Mesothelial cell of epicardium (in vitro differentiated cells): ENCODE data around the gene GOLPH3. TPM values are rescaled to one million over a fixed set of nuclear protein-coding genes. Genes with fewer than 3 reads are reported as not detected.

Experiments used
- DNase-seq, 2 experiments: peaks; one replicate each; pipeline ENCODE4 v3.0.0; 2021; ENCODE audit warnings: low spot score in 2 of 2; ENCODE audit not compliant: unreplicated experiment in 2 of 2
- H3K27ac Mint-ChIP-seq: 2 replicates; pipeline ENCODE4 v1.8.0; 2021; ENCODE audit warnings: mixed read lengths
- H3K27me3 Mint-ChIP-seq: 2 replicates; pipeline ENCODE4 v1.8.0; 2021; ENCODE audit warnings: low read depth, mixed read lengths
- H3K36me3 Mint-ChIP-seq: 2 replicates; pipeline ENCODE4 v1.8.0; 2021; ENCODE audit warnings: mixed read lengths
- H3K4me1 Mint-ChIP-seq: 2 replicates; pipeline ENCODE4 v1.8.0; 2021; ENCODE audit warnings: mixed read lengths
- H3K4me3 Mint-ChIP-seq: 2 replicates; pipeline ENCODE4 v1.8.0; 2021; ENCODE audit warnings: mild to moderate bottlenecking, moderate library complexity, mixed read lengths
- H3K9me3 Mint-ChIP-seq: 2 replicates; pipeline ENCODE4 v1.8.0; 2021; ENCODE audit warnings: mixed read lengths
- CTCF ChIP-seq: fragments of 200-600 bp; sonication (generic); IDR thresholded peaks from one replicate; pipeline ENCODE4 v1.5.0; 2021; ENCODE audit warnings: antibody characterized with exemption; ENCODE audit not compliant: unreplicated experiment
- total RNA-seq: library from RNA; stranded (reverse); gene quantifications from 3 replicates; pipeline ENCODE4 v1.2.1, GENCODE V29; 2021

The GOLPH3 gene
- total RNA-seq, 1 donor from 2014 or later: 73.7 TPM

- Mint-ChIP-seq H3K27ac (no peak overlapping the region), H3K27me3 (no peaks in the 10 kb centered on the region), H3K9me3 (no peaks in the 10 kb centered on the region), H3K4me1 (peaks cover 25% of the 10 kb centered on the region), H3K36me3 (no peaks in the 10 kb centered on the region), H3K4me3 (no peak overlapping the region)
- DNase-seq: no peak
- TF ChIP-seq CTCF: no peak
Measured at GRCh38 chr5:32197032-32197431, 22.9 kb upstream of the GOLPH3 start.

DNA sequence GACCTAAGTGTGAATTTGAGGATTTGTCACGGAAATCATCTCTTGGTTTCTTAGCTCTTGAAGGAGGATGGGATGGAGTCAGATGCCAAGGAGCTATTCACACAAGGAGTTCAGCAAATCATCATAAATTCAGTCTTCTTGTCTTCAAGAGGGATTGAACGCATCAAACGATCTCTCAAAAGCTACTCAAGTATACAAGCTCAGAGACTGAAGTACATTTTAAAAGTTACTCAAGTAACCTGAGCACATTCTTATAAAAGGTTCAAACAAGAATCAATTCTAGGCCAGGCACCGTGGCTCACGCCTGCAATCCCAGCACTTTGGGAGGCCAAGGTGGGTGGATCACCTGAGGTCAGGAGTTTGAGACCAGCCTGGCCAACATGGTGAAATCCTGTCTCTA lies 21.1 kb upstream of the GOLPH3 start:
- Mint-ChIP-seq H3K4me1 (peaks cover 19% of the 10 kb centered on the region), H3K27ac (no peak overlapping the region), H3K36me3 (no peaks in the 10 kb centered on the region), H3K27me3 (no peaks in the 10 kb centered on the region), H3K9me3 (no peaks in the 10 kb centered on the region), H3K4me3 (no peak overlapping the region)
- TF ChIP-seq CTCF: no peak
- no peak for DNase-seq

DNA sequence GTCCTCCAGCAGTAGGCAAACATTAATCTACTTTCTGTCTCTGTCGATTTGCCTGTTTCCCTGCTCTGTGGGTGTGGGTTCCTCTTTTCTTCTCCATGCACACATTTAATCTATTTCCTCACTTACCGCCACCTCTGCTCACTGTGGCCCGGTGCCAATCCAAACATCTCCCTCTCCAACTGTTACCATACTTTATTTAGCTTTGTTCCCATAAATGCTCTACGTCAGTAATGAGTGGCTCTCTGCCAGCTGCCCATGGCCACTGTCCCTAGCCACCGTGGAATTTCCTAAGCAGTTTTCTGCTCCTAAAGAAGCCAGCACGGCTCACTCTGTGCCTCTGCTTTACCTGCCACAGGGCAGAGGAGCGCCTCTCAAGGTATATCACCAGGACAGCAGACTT lies 19.5 kb upstream of the GOLPH3 start:
- no peak overlapping the region for H3K4me3 Mint-ChIP-seq
- no peaks in the 10 kb centered on the region for H3K36me3 Mint-ChIP-seq
- peak; percentile 68 to 81 for DNase-seq
- H3K27ac Mint-ChIP-seq: peak overlapping the region; percentile 73
- TF ChIP-seq CTCF: no peak
- no peaks in the 10 kb centered on the region for H3K27me3 Mint-ChIP-seq
- H3K9me3 Mint-ChIP-seq: no peaks in the 10 kb centered on the region
- peaks cover 19% of the 10 kb centered on the region for H3K4me1 Mint-ChIP-seq

DNA sequence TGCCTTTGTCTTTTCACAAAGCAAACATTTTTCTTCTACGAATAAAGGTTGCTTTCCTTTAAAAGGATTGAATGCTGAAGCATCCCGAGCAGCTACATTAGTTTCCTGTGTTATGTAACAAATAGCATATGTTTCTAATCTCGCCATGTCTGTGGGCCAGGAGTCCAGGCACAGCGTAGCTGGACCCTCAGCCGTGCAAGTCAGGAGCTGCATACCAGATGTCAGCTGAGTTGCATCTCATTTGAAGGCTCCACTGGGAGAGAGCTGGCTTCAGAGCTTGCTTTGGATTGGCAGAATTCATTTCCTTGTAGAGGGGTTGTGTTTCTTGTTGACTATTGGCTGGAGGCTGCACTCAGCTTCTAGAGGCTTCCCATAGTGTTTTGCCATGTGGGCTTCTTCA lies 16.0 kb upstream of the GOLPH3 start:
- Mint-ChIP-seq H3K27me3 (no peaks in the 10 kb centered on the region), H3K4me3 (no peak overlapping the region), H3K36me3 (no peaks in the 10 kb centered on the region), H3K9me3 (peaks cover 4% of the 10 kb centered on the region), H3K27ac (no peak overlapping the region), H3K4me1 (peaks cover 19% of the 10 kb centered on the region)
- TF ChIP-seq CTCF: no peak
- DNase-seq: no peak

DNA sequence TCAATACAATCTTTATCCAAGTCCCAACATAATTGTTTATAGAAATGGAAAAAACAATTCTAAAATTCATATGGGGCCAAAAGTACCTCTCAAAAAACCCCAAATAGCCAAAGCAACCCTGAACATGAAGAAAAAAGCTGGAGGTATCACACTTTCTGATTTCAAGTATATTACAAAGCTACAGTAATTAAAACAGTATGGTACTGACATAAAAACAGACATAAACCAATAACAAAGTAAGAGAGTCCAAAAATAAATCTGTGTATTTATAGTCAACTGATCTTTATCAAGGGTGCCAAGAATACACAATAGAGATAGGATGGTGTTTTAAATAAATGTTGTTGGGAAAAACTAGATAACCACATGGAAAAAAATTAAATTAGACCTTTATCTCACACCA lies 13.6 kb upstream of the GOLPH3 start:
- Mint-ChIP-seq H3K4me1 (peaks cover 10% of the 10 kb centered on the region), H3K27ac (no peak overlapping the region), H3K4me3 (no peak overlapping the region), H3K9me3 (peaks cover 4% of the 10 kb centered on the region), H3K27me3 (no peaks in the 10 kb centered on the region), H3K36me3 (no peaks in the 10 kb centered on the region)
- DNase-seq: no peak
- no peak for TF ChIP-seq CTCF

DNA sequence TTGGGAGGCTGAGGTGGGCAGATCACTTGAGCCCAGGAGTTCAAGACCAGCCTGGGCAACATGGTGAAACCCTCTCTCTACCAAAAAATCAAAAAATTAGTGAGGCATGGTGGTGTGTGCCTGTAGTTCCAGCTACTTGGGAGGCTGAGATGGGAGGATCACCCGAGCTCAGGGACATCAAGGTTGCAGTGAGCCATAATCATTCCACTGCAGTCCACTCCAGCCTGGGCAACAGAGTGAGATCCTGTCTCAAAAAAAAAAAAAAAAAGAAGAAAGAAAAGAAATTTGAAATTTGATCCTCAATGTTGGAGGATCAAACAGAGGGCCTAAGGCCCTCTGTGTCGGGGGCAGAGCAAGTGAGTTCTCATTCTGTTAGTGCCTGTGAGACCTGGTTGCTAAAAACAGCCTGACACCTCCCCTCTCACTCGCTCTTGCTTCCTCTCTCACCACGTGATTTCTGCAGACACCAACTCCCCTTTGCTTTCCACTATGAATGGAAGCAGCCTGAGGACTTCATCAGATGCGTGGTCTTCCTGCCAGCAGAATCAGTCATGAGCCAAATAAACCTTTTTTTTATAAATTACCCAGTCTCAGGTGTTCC lies 8.4 kb upstream of the GOLPH3 start:
- H3K27me3 Mint-ChIP-seq: no peaks in the 10 kb centered on the region
- no peak overlapping the region for H3K27ac Mint-ChIP-seq
- DNase-seq: no peak
- H3K4me3 Mint-ChIP-seq: no peak overlapping the region
- peaks cover 4% of the 10 kb centered on the region for H3K9me3 Mint-ChIP-seq
- no peak for TF ChIP-seq CTCF
- H3K4me1 Mint-ChIP-seq: no peaks in the 10 kb centered on the region
- no peaks in the 10 kb centered on the region for H3K36me3 Mint-ChIP-seq
